Superior temporal gyrus (tissue), 1 donor: ENCODE data around the gene PIGO.
A peak's percentile ranks its signal among the peaks of the same experiment; 100 is the strongest.

Experiments
- DNase-seq: peaks from one replicate; pipeline ENCODE4 v3.0.0-alpha.2; 2016; ENCODE audit errors: extremely low spot score

The PIGO gene

DNA sequence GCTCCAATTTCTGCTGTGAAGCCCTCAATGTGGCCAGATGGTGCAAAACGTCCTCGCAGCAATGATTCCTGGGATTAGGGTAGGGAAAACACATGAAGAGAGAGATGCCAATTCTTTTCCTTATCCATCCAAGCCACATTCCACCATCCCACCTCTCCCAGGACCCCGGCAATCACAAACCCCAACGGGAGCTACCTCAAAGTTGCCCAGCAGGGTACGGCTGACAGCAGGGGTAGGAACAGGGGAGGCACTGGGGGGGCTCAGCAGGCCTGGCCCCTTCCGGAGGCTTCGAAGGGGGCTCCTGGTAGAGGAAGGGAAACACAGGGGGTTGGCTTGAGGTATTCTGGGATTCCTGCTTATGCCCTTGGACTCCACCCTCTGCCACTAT lies 9.9 kb upstream of the PIGO start:
- no peak for DNase-seq

DNA sequence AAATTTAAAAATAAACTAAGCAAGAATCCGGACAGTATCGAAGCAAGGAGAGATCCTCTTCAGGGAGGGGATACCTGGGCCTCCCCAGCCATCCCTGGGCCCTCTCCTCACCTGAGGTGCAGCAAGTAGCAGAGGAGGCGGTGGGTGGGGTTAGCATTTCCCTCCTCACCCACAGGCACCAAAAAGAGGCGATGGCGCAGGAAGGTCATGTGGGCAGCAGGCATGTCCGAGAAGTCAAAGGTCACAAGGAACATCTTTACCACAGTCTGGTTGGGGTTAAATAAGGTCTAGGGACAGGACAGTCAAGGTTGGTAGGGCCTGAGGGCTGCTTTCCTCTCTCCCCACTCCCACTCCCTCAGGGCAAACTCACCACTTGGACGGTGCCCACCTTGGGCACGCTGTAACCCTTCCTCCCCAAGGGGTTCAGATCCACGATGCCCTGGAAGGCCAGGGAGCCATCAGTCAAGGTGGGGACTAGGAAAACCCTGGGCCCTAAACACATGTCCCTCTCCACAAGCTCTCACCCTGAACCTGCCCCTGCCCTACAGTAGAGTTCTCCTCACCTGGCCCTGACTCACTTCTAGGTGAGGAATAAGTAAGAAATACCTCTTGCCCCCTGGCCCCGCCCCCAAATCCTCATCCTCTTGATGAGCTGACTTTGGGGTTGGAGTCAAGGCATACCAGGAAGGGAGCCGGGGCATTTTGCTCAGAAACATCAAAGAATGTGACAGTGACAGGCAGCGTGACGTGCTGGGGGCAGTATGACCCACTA lies 9.4 kb upstream of the PIGO start:
- no peak for DNase-seq

DNA sequence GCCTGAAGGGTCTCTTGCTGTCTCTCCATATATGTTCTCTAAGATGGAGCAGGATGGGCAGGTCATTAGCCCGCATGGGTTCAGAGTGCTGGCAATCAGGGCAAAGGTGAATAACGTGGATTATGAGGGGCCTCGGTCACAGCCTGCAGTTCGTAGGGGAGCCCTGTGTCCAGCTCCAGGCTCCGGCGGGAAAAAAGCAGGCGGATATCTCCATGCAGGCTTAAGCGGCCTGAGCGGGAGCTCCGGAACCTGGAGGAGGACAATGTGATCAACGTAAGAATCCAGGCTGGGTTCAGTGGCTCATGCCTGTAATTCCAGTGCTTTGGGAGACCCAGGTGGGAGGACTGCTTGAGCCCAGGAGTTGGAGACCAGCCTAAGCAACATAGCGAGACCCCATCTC lies 8.7 kb upstream of the PIGO start:
- DNase-seq: no peak

DNA sequence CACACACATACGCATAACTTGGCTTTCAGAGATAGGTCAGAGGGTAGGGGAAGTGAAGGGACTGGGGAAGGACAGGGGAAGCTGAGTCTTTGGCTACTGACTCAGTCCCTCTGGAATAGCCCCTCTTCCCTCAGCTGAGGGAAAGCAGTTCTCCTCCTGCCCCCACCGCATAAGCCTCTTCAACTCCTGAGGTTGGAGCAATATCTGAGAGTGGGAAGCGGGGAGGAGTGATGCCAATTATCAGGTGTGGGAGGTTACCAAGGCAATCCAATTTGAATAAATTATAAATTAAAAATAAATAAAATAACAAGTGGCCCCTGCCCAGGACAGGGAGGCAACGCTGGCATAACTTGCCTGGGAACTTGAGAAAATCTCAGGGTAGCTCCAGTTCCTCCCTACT lies 8.2 kb upstream of the PIGO start:
- no peak for DNase-seq

GRCh38 chr9:35103660-35104191 lies 7.3 kb upstream of the PIGO start:
- no peak for DNase-seq

- DNase-seq: peak; percentile 98
Observed at GRCh38 chr9:35102769-35103659, 6.6 kb upstream of the PIGO start, which contains the start of gene STOML2. TSS of gene STOML2 (minus strand) at chr9:35103131. CDS start at chr9:35103094, 37 bp downstream.

DNA sequence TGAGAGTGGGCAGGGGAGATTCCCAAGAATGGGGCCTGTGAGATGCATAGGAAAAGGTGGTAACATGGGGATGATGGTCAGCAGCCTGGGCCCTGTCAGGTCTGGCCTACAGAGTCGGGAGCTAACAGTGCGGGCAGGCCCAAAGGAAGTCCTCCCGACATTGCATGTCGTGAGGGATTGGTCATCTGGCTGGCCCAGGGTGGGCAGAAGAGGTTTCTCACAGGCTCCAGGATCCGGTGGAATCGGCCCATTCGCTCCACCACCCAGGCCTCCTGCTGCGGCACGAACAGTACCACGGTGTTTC lies 6.0 kb upstream of the PIGO start:
- DNase-seq: no peak

GRCh38 chr9:35097573-35097972 lies 1.2 kb upstream of the PIGO start:
- DNase-seq: no peak

DNA sequence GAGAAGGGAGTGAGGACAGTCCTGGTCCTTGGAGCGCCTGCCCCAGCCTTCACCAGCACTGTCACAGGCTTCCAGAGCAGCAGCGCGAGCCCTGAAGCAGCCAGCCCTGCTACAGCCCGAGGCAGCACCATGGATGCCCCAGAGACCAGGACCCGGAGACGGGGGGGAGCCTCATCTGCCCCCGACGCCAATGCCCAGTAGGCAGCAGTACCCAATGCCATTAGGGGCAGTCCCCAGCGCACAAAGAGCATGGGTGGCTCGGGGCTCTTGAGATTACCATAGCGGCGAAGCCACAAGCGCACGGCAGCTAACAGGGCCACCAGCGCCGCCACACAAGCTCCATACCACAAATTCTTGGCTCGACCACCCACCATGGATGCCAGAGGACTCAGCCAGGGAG lies 4.9 kb downstream of the PIGO start:
- DNase-seq: no peak

DNA sequence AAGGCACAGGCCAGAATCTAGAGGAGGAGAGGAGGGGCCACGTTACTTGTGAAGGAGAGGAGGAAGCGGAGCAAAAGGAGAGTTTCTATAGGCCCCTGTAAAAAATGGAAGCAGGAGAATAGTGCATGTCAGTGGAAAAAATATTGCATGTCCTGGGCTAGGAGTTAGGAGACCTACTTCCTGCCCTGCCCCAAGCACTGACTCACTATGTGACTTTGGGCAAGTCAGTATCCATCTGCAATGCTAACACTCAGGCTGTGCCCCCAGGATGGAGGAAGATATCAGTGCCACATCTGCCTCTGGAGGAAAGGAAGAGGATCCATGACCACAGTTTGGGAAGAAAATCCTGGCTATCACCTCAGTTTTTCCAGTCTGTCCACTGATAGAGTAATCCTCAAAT lies 7.0 kb downstream of the PIGO start:
- DNase-seq: no peak

DNA sequence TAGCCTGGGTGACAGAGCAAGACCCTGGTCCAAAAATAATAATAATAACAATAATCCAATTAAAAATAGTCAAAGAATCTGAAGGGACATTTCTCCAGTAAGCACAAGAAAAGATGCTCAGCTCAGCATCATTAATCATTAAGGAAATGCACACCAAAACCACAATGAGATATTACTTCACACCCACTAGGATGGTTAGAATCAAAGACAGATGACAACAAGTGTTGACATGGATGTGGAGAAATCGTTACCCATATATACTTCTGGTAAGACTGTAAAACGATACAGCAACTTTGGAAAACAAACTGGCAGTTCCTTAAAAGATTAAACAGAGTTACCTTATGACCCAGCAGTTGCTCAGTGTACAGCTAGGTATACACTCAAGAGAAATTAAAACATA lies 11.3 kb downstream of the PIGO start:
- no peak for DNase-seq

- peak; percentile 92 for DNase-seq
Observed at GRCh38 chr9:35079426-35080341, 16.7 kb downstream of the PIGO start, which contains the start of gene FANCG. TSS of gene FANCG (minus strand) at chr9:35079942. CDS start at chr9:35079524, 418 bp downstream.

DNA sequence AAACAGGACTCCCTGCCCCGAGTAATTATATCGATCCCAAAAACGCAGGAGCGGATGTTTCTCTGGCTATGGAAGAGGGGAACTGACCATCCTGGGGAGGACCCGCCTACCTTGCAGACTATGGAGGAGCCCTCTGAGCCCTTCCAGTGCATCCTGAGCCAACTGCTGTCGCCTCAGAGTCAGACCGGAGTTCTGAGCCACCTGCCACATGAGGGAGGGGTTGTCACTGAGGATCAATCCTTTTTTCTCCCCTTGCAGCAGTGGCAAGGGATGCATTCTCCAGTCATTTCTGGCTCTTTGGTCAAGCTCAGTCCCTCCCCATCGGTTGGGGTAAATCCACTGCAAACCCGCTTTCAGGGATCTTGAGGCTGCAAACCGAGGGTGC lies 17.4 kb downstream of the PIGO start:
- no peak for DNase-seq

DNA sequence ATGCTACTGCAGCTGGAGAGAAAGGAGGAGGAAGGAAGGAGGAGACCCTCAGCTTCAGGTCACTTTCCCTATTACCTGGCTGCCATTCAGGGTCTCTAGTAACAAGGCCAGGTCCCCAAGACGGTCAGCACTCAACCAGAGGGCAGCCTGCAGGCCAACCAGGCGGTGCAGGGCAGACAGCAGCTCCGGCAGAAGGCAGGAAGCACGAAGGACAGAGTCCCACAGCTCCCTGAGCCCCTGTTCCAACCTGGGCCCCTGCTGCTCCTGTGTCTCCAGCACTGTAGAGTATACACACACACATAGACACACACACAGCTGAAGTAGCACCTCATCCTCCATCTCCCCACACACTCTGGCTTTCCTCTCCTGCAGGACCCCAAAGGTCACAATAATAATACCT lies 18.3 kb downstream of the PIGO start:
- DNase-seq: no peak

- no peak for DNase-seq
Observed at GRCh38 chr9:35076848-35077247, 19.5 kb downstream of the PIGO start.

DNA sequence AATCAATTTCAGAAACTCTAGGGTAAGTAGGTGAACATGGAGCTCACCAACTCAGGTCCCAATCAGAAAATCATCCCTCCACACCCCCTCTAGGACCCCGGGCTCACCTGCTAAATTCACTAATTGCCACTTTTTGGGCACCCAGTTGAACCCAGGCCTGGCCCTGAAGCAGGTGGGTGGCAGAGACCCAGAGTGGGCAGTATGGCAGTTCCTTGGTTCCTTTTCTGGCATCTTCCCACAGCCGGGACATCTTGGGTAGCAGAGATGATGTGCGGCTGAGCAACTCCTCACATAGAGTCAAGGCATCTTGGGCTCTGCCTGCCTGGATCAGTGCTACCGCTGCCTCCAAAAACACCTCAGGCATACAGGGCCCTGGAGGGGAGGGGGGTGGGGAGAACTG lies 21.0 kb downstream of the PIGO start:
- no peak for DNase-seq

GRCh38 chr9:35074791-35075190 lies 21.6 kb downstream of the PIGO start:
- DNase-seq: no peak

- DNase-seq: no peak
Observed at GRCh38 chr9:35074141-35074540, 22.2 kb downstream of the PIGO start.

GRCh38 chr9:35073279-35073612 lies 23.1 kb downstream of the PIGO start:
- no peak for DNase-seq

GRCh38 chr9:35072461-35073278 lies 23.7 kb downstream of the PIGO start, which contains the start of gene VCP:
TSS of gene VCP (minus strand) at chr9:35072625. CDS start at chr9:35072353, 272 bp downstream.
- peak; percentile 100 for DNase-seq
